Measurements from ENCODE around the gene TTC8. TPM values are rescaled to one million over a fixed set of nuclear protein-coding genes. Genes with fewer than 3 reads are reported as not detected.

TTC8 gene
- polyA plus RNA-seq, 3 donors = 2.3 to 3.7 (median 2.7) TPM

DNA sequence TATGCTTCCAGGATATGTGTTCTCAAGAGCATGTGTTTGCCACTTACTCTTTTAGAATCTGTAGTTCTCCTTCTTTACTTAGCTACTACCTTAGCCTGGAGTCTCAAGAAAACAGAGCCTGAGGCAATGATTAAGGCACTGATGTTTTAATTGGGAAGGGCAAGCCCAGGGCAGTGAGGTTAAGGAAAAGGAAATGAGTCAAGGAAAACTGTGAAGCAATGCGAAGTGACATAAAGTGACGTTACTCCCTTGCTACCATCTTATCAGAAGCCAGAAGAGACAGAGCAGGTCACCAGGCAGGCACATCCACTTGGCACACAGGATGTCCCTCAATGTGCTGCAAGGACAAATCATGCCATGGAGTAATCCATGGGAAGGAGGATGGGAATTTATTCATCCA, 20.4 kb upstream of the TTC8 start:
- Mint-ChIP-seq H3K36me3 (no peaks in the 10 kb centered on the region), H3K9me3 (peaks cover 2 to 22% (median 10%) of the 10 kb centered on the region in 7 donors), H3K27ac (no peak overlapping the region), H3K4me1 (peaks cover 6% of the 10 kb centered on the region), H3K4me3 (no peak overlapping the region), H3K27me3 (ENCODE audit: low read depth in 3 of 3) (peaks cover 3 to 15% (median 4%) of the 10 kb centered on the region in 3 donors)
- no peaks in the 10 kb centered on the region for H3K79me2 ChIP-seq (ENCODE audit: insufficient read depth, low read length)
- H3K27me3 ChIP-seq (ENCODE audit: control insufficient read depth in 2 of 2, insufficient read depth in 2 of 2, low read length in 2 of 2) = peaks cover 0 to 1% of the 10 kb centered on the region in 2 donors
- H2AFZ ChIP-seq (ENCODE audit: insufficient read depth, low read depth, low read length, poor library complexity, severe bottlenecking) = no peak overlapping the region
- no peak overlapping the region for H3K4me2 ChIP-seq (replicated peaks; ENCODE audit: extremely low read depth, low read length, poor library complexity, severe bottlenecking)
- intact Hi-C loops (cut with micrococcal nuclease) = no loop called here
- TF ChIP-seq, protein P1, sequence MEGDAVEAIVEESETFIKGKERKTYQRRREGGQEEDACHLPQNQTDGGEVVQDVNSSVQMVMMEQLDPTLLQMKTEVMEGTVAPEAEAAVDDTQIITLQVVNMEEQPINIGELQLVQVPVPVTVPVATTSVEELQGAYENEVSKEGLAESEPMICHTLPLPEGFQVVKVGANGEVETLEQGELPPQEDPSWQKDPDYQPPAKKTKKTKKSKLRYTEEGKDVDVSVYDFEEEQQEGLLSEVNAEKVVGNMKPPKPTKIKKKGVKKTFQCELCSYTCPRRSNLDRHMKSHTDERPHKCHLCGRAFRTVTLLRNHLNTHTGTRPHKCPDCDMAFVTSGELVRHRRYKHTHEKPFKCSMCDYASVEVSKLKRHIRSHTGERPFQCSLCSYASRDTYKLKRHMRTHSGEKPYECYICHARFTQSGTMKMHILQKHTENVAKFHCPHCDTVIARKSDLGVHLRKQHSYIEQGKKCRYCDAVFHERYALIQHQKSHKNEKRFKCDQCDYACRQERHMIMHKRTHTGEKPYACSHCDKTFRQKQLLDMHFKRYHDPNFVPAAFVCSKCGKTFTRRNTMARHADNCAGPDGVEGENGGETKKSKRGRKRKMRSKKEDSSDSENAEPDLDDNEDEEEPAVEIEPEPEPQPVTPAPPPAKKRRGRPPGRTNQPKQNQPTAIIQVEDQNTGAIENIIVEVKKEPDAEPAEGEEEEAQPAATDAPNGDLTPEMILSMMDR (IDR thresholded peaks at IDR 0.05) = no peak
- no peaks in the 10 kb centered on the region for H4K20me1 ChIP-seq (ENCODE audit: insufficient read depth, low read length)
- H3K9me3 ChIP-seq (replicated peaks in 1 of 2; ENCODE audit: control insufficient read depth in 1 of 2, insufficient read depth in 1 of 2, low read length in 2 of 2) = no peaks in the 10 kb centered on the region
- H3K4me1 ChIP-seq (ENCODE audit: control insufficient read depth in 1 of 2, insufficient read depth in 2 of 2, low read length in 2 of 2) = no peaks in the 10 kb centered on the region
- no peaks in the 10 kb centered on the region for H3K36me3 ChIP-seq (replicated peaks in 1 of 2; ENCODE audit: control insufficient read depth in 1 of 2, insufficient read depth in 2 of 2, low read length in 2 of 2)
- no peak overlapping the region for H3K27ac ChIP-seq (ENCODE audit: low read depth in 1 of 2, low read length in 2 of 2)
- no peak overlapping the region for H3K9ac ChIP-seq (ENCODE audit: insufficient read depth, low read length, poor library complexity, severe bottlenecking)
- H3K4me3 ChIP-seq (replicated peaks in 1 of 3; ENCODE audit: low read depth in 2 of 3, low read length in 3 of 3) = no peak overlapping the region
- peak in 2 of 3 donors; percentile 9 to 48 for DNase-seq
- WGBS (ENCODE audit: insufficient coverage) = no CpG with 5 or more reads among the region's 2 CpGs

DNA sequence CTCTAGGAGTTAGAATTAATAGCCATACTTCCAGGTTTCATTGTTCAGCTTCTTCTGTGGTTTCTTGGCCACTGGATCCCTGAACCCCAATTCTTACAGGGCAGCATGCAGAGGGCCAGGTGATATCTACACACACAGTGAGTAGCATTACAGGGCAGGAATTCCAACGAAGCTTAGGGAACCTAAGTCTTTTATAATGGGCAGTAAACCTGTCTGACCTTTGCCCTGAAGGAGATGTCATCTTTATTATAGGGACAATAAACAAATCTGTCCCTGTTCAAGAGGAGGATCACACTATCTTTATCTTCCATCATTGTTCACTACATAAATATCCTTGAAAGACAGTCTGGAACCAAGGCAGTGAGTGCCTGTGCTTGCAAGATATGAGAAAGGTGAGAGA, 20.0 kb upstream of the TTC8 start:
- Histone ChIP-seq H3K27ac (ENCODE audit: low read depth in 1 of 2, low read length in 2 of 2) (no peak overlapping the region), H3K4me3 (replicated peaks in 1 of 3; ENCODE audit: low read depth in 2 of 3, low read length in 3 of 3) (no peak overlapping the region), H3K79me2 (ENCODE audit: insufficient read depth, low read length) (no peaks in the 10 kb centered on the region), H2AFZ (ENCODE audit: insufficient read depth, low read depth, low read length, poor library complexity, severe bottlenecking) (no peak overlapping the region), H3K36me3 (replicated peaks in 1 of 2; ENCODE audit: control insufficient read depth in 1 of 2, insufficient read depth in 2 of 2, low read length in 2 of 2) (no peaks in the 10 kb centered on the region), H3K27me3 (ENCODE audit: control insufficient read depth in 2 of 2, insufficient read depth in 2 of 2, low read length in 2 of 2) (no peaks in the 10 kb centered on the region), H4K20me1 (ENCODE audit: insufficient read depth, low read length) (no peaks in the 10 kb centered on the region), H3K9me3 (replicated peaks in 1 of 2; ENCODE audit: control insufficient read depth in 1 of 2, insufficient read depth in 1 of 2, low read length in 2 of 2) (no peaks in the 10 kb centered on the region), H3K4me1 (ENCODE audit: control insufficient read depth in 1 of 2, insufficient read depth in 2 of 2, low read length in 2 of 2) (no peaks in the 10 kb centered on the region), H3K4me2 (replicated peaks; ENCODE audit: extremely low read depth, low read length, poor library complexity, severe bottlenecking) (no peak overlapping the region), H3K9ac (ENCODE audit: insufficient read depth, low read length, poor library complexity, severe bottlenecking) (no peak overlapping the region)
- no peak overlapping the region for H3K27ac Mint-ChIP-seq
- H3K9me3 Mint-ChIP-seq = peaks cover 2 to 25% (median 11%) of the 10 kb centered on the region in 7 donors
- no peaks in the 10 kb centered on the region for H3K36me3 Mint-ChIP-seq
- intact Hi-C loops (cut with micrococcal nuclease) = no loop called here
- WGBS (ENCODE audit: insufficient coverage) = no CpG with 5 or more reads among the region's 1 CpG
- H3K27me3 Mint-ChIP-seq (ENCODE audit: low read depth in 3 of 3) = peaks cover 3 to 13% (median 4%) of the 10 kb centered on the region in 3 donors
- TF ChIP-seq, protein P1 (IDR thresholded peaks at IDR 0.05) = no peak
- peaks cover 6% of the 10 kb centered on the region for H3K4me1 Mint-ChIP-seq
- DNase-seq = no peak
- no peak overlapping the region for H3K4me3 Mint-ChIP-seq

Data from CD14-positive monocyte (primary cell).